HepG2 (cell line): ENCODE results near the gene CPXM2. TPM values are rescaled to one million over a fixed set of nuclear protein-coding genes. Genes with fewer than 3 reads are reported as not detected.

Experiments
- ATAC-seq: fragments of 200-7000 bp; cut with Tn5 transposase; 3 replicates; pipeline ENCODE4 v1.9.1; 2020; ENCODE audit warnings: mild to moderate bottlenecking, moderate library complexity
- BruUV-seq: library from RNA; stranded (reverse); fragments of 400-500 nt; replicated peaks from 2 replicates; lab custom pipeline; 2021; lab: Mats Ljungman, UMichigan
- CTCF ChIA-PET: fragments of 300-600 bp; formaldehyde crosslinking; extraction: SDS; loops from one replicate; lab custom pipeline; 2021; ENCODE audit warnings: low total read pairs, inconsistent platforms, low intra/inter-chr PET ratio; lab: Yijun Ruan, JAX
- POLR2A ChIA-PET: fragments of 350-600 bp; sonication (Branson Sonifier 250); formaldehyde crosslinking; loops from one replicate; lab custom pipeline; 2020; ENCODE audit warnings: antibody characterized with exemption, inconsistent platforms; lab: Yijun Ruan, JAX
- DNase-seq: peaks from one replicate; pipeline ENCODE4 v3.0.0-alpha.2; 2015; ENCODE audit warnings: low spot score
- FAIRE-seq: peaks from 3 replicates; lab custom pipeline; 2011; peaks lifted over from hg19 to GRCh38; lab: Jason Lieb, UNC
- H2AFZ ChIP-seq: one replicate; pipeline ENCODE4 v1.6.1; 2011; ENCODE audit warnings: low read length, inconsistent platforms
- H3K27ac ChIP-seq: fragments of 300-600 bp; 3 replicates; pipeline ENCODE4 v1.8.0; 2011; ENCODE audit warnings: mixed run types, mild to moderate bottlenecking, mixed read lengths, low read length, inconsistent platforms; ENCODE audit not compliant: insufficient read depth; ENCODE audit errors: extremely low read length
- H3K27me3 ChIP-seq, 2 experiments: fragments of 200-600 bp in 1 of 2; 2 replicates in 1 of 2; 3 replicates in 1 of 2; pipeline versions ENCODE4 v1.6.0 to v1.8.0; 2011; ENCODE audit warnings: low read length in 2 of 2, mild to moderate bottlenecking in 2 of 2, moderate library complexity in 2 of 2, inconsistent platforms in 1 of 2; ENCODE audit not compliant: insufficient read depth in 2 of 2, control insufficient read depth in 1 of 2
- H3K36me3 ChIP-seq, 2 experiments: fragments of 200-600 bp in 1 of 2; replicated peaks in 1 of 2; 2 replicates in 1 of 2; 3 replicates in 1 of 2; pipeline versions ENCODE4 v1.5.1 to v1.8.0; 2011; ENCODE audit warnings: low read length in 2 of 2, inconsistent platforms in 1 of 2; ENCODE audit not compliant: insufficient read depth in 2 of 2, control insufficient read depth in 1 of 2
- H3K4me1 ChIP-seq: 2 replicates; pipeline ENCODE4 v1.5.1; 2012; ENCODE audit warnings: low read length, inconsistent platforms; ENCODE audit not compliant: insufficient read depth
- H3K4me2 ChIP-seq: 2 replicates; pipeline ENCODE4 v1.6.0; 2011; ENCODE audit warnings: low read depth, low read length, inconsistent platforms
- H3K4me3 ChIP-seq, 3 experiments: fragments of 200-600 bp in 1 of 3; sonication (generic), shearing (Covaris generic) in 1 of 3; replicated peaks in 1 of 3; 2 replicates each; pipeline ENCODE4 v1.5.1; 2011 to 2016; ENCODE audit warnings: low read length in 3 of 3, inconsistent platforms in 2 of 3, low read depth in 2 of 3, mild to moderate bottlenecking in 2 of 3, control low read depth in 1 of 3, mixed read lengths in 1 of 3; ENCODE audit not compliant: insufficient read depth in 1 of 3
- H3K79me2 ChIP-seq: one replicate; pipeline ENCODE4 v1.6.1; 2011; ENCODE audit warnings: low read length, inconsistent platforms; ENCODE audit not compliant: insufficient read depth
- H3K9ac ChIP-seq: 2 replicates; pipeline ENCODE4 v1.6.0; 2011; ENCODE audit warnings: mild to moderate bottlenecking, low read depth, low read length, inconsistent platforms; ENCODE audit not compliant: insufficient read depth
- H3K9me3 ChIP-seq: 2 replicates; pipeline ENCODE4 v1.5.1; 2012; ENCODE audit warnings: mild to moderate bottlenecking, low read length
- H4K20me1 ChIP-seq: 2 replicates; pipeline ENCODE4 v1.6.0; 2011; ENCODE audit warnings: inconsistent platforms, mild to moderate bottlenecking, low read length, moderate library complexity; ENCODE audit not compliant: insufficient read depth
- HNF1A ChIP-seq, 2 experiments: sonication (generic) in 1 of 2; formaldehyde crosslinking in 1 of 2; IDR thresholded peaks; 2 replicates each; pipeline versions ENCODE4 v1.4.0 to v1.6.1; 2016 to 2020; ENCODE audit warnings: borderline replicate concordance in 1 of 2, low read depth in 1 of 2, mild to moderate bottlenecking in 1 of 2, missing genetic modification reagents in 1 of 2
- WGBS: methylation state at CpG from one replicate; pipeline ENCODE4 v1.1.6; 2017; ENCODE audit warnings: low lambda C conversion rate; 5-methylcytosine and 5-hydroxymethylcytosine counted together
- in situ Hi-C: cut with HindIII; loops from 2 replicates; pipeline ENCODE4 v1.10.0; 2017; ENCODE audit warnings: low pct_unique_long_range_greater_than_20kb; ENCODE audit not compliant: extremely low pct_ligation_motif_present
- intact Hi-C: fragments of 100-400 bp; cut with micrococcal nuclease; formaldehyde crosslinking; loops from one replicate; pipeline ENCODE4 v1.10.0; 2022; ENCODE audit not compliant: unreplicated experiment
- polyA plus RNA-seq, 8 experiments: library from polyadenylated mRNA; depleted of rRNA in 3 of 8; stranded (reverse) in 7 of 8; unstranded in 1 of 8; fragments of >200 nt; fragmentation: Illumina TruSeq in 4 of 8; extraction: Trizol in 4 of 8; gene quantifications; 2 replicates each; pipeline versions ENCODE4 v1.2.1 to v1.2.3, GENCODE V29; 2011 to 2016; ENCODE audit warnings: low read depth in 4 of 8, missing spikeins in 1 of 8, mixed read lengths in 1 of 8; ENCODE audit not compliant: insufficient read depth in 1 of 8
- total RNA-seq, 5 experiments: library from RNA; depleted of rRNA; stranded (reverse); fragments of >200 nt; fragmentation: Illumina TruSeq; extraction: Trizol; gene quantifications; 2 replicates each; pipeline ENCODE4 v1.2.3, GENCODE V29; 2016; ENCODE audit warnings: low read depth in 1 of 5

The CPXM2 gene
- total and polyA plus RNA-seq, 2 of the 13 experiments (the other 11 are each of a cell fraction or from before 2014, with no cell fraction given) = 0.03 TPM; not detected in 1

- intact Hi-C loops = no loop called here
- ATAC-seq = no peak
Observed at GRCh38 chr10:123717336-123717735, 174.3 kb downstream of the CPXM2 start.

More at GRCh38 chr10:123717336-123717735, 174.3 kb downstream of the CPXM2 start:
- DNase-seq (no peak), FAIRE-seq (no peak)
- H3K9ac ChIP-seq = no peak overlapping the region
- peaks cover 0 to 2% of the 10 kb centered on the region in 2 experiments; a peak in 1 of 5 replicates for H3K27me3 ChIP-seq
- H3K27ac ChIP-seq = no peak overlapping the region
- no peak for TF ChIP-seq HNF1A (IDR thresholded peaks at IDR 0.05; ENCODE audit: low read depth)
- no peak for TF ChIP-seq HNF1A (CRISPR knock-in tag; IDR thresholded peaks at IDR 0.05; ENCODE audit: borderline replicate concordance)
- no peaks in the 10 kb centered on the region for H3K4me1 ChIP-seq
- H3K4me2 ChIP-seq = no peak overlapping the region
- H3K9me3 ChIP-seq = no peaks in the 10 kb centered on the region
- no peaks in the 10 kb centered on the region for H3K79me2 ChIP-seq
- in situ Hi-C loops = no loop called here
- ChIA-PET CTCF (no interaction called here), POLR2A (no interaction called here)
- WGBS = 10% methylated on average over 3 of the region's 4 CpGs
- BruUV-seq = no TSS peak
- no peak overlapping the region for H3K4me3 ChIP-seq
- no peaks in the 10 kb centered on the region for H3K36me3 ChIP-seq
- H2AFZ ChIP-seq = no peak overlapping the region
- H4K20me1 ChIP-seq = no peaks in the 10 kb centered on the region
